CD1c-positive myeloid dendritic cell (primary cell): ENCODE data around the gene NUTM1.
A peak's percentile ranks its signal among the peaks of the same experiment; 100 is the strongest.
"Not testable (repeated sequence)": the region's sequence is repeated elsewhere in the genome, so short reads cannot be mapped to it uniquely, and the experiment has no call there.

Experiments used
- DNase-seq: peaks from one replicate; pipeline ENCODE4 v3.0.0-alpha.2; 2016; ENCODE audit errors: extremely low spot score

The NUTM1 gene

DNA sequence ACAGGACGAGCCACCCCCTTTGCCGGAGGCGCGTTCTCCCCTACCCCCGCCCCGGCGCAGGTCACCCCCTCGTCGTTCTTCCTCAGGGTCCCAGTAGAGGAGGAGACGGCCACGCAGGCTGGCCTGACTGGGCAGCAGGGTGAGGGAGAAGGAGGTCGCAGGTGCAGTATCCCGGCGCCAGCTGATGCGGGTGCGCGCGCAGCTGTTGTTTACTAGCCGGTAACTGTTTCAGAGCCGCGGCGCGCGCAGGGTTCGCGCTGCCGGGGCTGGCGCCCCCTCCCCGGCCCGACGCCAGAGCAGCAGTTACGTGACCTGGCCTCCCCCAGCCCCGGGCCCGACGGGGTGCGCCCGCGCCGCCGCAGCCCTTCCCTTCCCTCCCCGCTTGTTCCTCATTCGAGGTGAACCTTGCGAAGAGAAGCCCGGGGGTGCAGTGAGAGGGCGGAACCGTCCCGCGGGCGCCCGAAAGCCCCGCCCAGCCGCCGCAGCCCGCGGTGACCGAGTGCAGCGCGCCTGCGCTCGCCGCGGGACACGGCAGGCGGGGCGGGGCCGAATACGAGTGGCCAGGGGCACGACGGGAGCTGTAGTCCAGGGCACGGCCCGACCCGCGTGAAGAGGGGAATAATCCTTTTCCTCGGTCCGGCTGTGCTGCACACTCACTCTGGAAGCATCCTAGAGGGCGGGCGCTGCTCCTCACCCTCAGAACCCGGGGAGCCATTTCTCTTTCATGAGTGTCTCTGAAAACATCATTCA, 5.4 kb upstream of the NUTM1 start, which contains the start of gene SLC12A6:
TSS of gene SLC12A6 (minus strand) at position 225 of the 750 bp plus-strand sequence. CDS start 1,101 bp downstream, outside the sequence.
- peak; percentile 98 for DNase-seq

- no peak for DNase-seq
Observed at GRCh38 chr15:34338347-34338746, 4.8 kb upstream of the NUTM1 start.

- DNase-seq: no peak
Observed at GRCh38 chr15:34339946-34340345, 3.2 kb upstream of the NUTM1 start.

DNA sequence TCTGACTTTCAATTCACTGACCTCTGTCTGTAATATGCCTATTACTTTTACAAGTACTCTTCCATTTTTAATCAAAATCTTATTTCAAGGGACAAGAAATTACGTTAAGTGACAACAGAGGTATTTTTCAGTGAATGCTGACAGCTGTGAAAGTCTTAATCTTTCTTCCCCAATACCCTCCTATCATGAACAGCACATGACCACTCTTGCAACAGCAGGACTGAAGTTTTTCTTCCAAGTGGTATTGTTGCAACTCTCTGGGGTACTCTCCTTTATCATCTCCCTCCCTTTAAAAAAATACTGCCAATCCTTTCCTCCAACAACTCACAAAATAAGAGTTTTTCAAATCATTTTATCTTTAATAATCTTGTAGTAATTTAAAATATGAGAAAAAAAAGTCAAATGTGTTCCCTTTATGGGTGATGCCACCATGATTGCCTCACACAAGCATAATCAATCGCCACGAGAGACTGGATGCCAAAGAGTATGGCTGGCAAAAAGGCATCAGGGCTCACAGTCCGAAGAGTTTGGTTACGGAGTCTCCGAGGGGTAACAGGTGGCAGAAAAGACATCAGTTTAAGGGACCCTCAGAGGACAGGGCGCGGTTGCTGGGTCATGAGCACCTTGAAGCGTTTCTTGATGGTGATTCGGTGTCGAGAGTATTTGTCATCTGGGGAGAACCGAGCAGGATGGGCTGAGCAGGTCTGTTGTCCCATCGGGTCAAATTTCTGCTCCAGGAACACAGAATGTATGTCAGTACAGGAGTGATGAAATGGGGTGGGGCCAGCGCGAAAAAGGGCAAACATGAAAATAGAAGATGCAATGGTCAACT, 1.5 kb upstream of the NUTM1 start:
- no peak for DNase-seq

DNA sequence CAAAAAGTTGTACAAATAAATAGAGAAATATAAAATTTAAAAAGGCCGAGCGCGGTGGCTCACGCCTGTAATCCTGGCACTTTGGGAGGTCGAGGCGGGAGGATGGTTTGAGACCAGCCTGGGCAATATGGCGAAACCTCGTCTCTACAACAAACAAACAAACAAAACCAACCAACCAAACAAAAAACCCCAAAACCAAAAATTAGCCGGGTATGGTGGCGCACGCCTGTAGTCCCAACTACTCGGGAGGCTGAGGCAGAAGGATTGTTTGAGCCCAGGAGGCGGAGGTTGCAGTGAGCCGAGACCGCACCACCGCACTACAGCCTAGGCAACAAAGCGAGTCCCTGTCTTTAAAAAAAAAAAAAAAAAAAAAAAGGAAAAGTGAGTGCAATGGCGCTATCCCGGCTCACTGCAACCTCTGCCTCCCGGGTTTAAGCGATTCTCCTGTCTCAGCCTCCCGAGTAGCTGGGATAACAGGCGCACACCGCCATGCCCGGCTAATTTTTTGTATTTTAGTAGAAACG, 840 bp upstream of the NUTM1 start:
- not testable (repeated sequence) for DNase-seq

DNA sequence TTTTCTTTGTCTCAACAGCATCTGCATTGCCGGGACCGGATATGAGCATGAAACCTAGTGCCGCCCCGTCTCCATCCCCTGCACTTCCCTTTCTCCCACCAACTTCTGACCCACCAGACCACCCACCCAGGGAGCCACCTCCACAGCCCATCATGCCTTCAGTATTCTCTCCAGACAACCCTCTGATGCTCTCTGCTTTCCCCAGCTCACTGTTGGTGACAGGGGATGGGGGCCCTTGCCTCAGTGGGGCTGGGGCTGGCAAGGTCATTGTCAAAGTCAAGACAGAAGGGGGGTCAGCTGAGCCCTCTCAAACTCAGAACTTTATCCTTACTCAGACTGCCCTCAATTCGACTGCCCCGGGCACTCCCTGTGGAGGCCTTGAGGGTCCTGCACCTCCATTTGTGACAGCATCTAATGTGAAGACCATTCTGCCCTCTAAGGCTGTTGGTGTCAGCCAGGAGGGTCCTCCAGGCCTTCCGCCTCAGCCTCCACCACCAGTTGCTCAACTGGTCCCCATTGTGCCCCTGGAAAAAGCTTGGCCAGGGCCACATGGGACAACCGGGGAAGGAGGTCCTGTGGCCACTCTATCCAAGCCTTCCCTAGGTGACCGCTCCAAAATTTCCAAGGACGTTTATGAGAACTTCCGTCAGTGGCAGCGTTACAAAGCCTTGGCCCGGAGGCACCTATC, 5.0 kb downstream of the NUTM1 start:
- no peak for DNase-seq

- no peak for DNase-seq
Observed at GRCh38 chr15:34348735-34349300, 5.7 kb downstream of the NUTM1 start.

DNA sequence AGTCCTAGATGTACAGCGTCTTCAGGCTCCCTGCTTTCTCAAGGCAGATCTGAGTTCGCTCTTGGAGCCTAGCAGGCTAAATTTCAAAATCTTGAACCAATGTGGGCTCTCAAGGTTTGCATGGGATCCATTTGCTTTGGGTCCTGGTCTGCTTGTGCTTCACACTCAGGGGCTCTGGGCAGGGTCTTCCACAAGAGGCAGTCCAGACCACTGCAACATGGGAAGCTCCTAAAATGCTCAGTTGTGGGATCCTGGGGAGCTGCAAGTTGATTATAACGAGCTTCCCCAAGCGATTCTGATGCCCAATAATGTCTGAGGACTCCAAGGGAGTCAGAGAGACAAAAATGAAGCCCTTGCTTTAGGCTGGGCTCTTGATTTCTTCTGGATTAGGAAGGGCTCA, 6.7 kb downstream of the NUTM1 start:
- no peak for DNase-seq

GRCh38 chr15:34352996-34353395, 9.9 kb downstream of the NUTM1 start:
- not testable (repeated sequence) for DNase-seq

DNA sequence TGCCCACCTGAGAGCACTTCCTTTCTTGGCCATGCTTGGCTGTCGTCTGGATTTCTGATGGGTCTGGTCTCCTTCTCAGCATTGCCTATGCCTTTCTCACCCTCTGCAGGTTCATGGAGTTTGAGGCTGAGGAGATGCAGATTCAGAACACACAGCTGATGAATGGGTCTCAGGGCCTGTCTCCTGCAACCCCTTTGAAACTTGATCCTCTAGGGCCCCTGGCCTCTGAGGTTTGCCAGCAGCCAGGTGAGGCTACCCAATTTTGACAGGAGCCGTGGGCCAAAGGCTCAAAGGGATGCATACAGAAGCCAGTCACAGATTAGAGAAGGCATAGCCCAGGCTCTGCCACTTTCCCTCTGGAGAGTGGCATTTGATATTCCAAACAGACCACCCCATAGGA, 10.5 kb downstream of the NUTM1 start:
- DNase-seq: no peak

- no peak for DNase-seq
Observed at GRCh38 chr15:34354286-34354685, 11.2 kb downstream of the NUTM1 start.

- no peak for DNase-seq
Observed at GRCh38 chr15:34355241-34355640, 12.1 kb downstream of the NUTM1 start.

DNA sequence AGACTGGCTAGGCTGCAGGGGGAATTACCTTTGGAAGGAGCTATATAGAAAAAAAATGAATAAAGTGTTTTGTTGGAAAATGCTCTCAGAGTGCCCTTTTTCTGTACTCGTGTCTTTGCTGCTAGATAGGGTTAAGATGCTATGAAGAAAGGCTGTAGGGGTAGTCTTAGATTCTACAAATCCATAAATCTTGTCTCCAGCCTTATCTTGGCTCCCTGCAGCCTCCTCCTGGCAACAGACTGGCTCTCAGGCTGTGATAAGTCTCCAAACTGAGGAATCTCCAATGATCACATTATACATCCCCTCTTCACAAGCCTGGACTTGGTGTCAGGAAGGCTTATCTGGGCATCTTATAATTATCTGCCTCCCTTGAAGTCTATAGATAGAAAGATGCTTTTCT, 14.5 kb downstream of the NUTM1 start:
- no peak for DNase-seq

- no peak for DNase-seq
Observed at GRCh38 chr15:34358367-34358766, 15.3 kb downstream of the NUTM1 start.

GRCh38 chr15:34358948-34359347, 15.8 kb downstream of the NUTM1 start:
- DNase-seq: no peak

- no peak for DNase-seq
Observed at GRCh38 chr15:34359416-34359815, 16.3 kb downstream of the NUTM1 start.

DNA sequence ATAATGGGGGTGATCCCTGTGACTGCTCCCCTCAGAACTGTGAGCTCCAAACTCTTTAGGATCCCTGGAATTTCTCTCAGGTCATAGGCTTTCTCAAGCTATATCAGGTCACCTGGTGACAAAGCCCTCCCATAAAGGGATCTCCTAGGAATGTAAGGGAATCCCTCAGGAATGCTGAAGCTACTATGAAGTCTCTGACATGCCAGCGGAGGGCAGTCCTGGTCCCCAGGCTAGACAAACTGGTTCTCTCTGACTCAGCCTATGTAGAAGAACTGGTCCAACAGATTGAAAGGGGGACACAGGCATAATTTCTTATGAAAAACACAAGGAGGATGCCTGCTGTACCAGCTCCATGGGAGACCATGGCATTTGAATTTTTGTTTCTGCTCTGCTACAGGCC, 17.2 kb downstream of the NUTM1 start:
- DNase-seq: no peak

DNA sequence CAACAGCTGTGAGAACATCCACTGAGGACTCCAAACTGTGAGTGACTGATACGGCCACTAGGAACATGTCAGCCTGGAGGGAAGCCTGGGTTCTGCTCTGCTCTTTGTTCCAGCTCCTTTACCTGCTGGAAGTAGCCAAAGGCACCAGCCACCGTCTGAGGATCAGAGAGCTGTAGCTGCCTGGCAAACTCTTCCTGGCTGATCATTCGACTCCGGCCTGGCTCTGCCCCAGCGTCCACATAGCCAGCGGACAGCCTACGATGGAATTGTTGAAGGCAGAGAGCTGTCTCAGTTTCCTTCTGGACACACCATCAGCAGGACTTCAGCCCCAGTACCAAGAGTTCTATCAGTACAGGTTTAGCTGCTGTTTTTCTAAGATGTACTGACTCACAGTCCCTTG, 18.2 kb downstream of the NUTM1 start:
- DNase-seq: no peak

DNA sequence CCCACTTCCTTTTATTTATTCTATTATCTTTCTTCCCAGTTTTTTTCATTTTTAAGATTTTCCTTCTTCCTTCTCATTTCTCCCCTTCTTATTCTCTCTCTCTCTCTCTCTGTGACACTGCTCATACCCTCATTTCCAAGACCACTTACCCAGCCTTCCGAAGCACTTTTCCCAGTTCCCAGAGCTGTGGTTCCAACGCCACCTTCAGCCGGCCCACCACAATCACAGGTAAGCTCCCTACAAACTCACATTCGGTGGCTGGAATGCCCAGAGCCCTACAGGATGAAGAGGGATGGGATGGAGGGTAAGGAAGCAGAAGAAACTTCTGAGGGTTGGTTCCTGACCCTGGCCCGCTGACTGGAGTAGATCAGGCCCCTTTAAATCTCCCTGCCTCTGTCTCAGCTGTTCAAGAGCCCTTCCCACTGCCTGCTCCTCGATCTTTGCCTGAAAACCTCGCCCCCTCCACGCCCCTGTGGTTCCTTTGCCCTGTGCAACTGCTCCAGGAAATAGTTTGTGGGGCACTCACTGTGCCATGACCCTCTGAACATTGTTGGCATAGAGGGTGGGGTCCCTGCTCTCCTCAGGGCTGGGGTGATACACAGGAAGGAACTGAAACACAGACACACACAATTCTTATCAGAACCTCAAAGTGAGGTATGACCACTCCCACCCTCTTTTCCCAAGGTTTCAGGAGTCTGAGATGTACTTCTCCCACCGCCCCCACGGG, 19.1 kb downstream of the NUTM1 start:
- no peak for DNase-seq

GRCh38 chr15:34364041-34364440, 20.9 kb downstream of the NUTM1 start:
- no peak for DNase-seq
